Stimulated activated naive B cell treated with anti-CD40 and anti-IgM and Interleukin-4, amounts not matched to agents 10 μg/mL and 1 μg/mL and 100 μg/mL, for 72 hours (primary cell): ENCODE measurements around the gene CIT.

Experiments used
- ATAC-seq, 2 donors: fragments of 150-1000 bp; cut with Tn5 transposase; replicated peaks; 2 replicates each; pipeline ENCODE4 v1.10.0; 2021; ENCODE audit warnings: moderate library complexity in 1 of 2
- DNase-seq: peaks from one replicate; pipeline ENCODE4 v3.0.0; 2021
- H3K27ac Mint-ChIP-seq: one replicate; pipeline ENCODE4 v1.8.0; 2022; ENCODE audit warnings: mild to moderate bottlenecking, mixed read lengths
- H3K27me3 Mint-ChIP-seq, 2 donors: one replicate each; pipeline ENCODE4 v1.8.0; 2022; ENCODE audit warnings: mixed read lengths in 2 of 2
- H3K36me3 Mint-ChIP-seq, 2 donors: one replicate each; pipeline ENCODE4 v1.8.0; 2022; ENCODE audit warnings: mixed read lengths in 2 of 2, mild to moderate bottlenecking in 1 of 2
- H3K4me1 Mint-ChIP-seq, 2 donors: one replicate each; pipeline ENCODE4 v1.8.0; 2022; ENCODE audit warnings: mixed read lengths in 2 of 2, mild to moderate bottlenecking in 1 of 2
- H3K4me3 Mint-ChIP-seq, 2 donors: one replicate each; pipeline ENCODE4 v1.8.0; 2022; ENCODE audit warnings: mild to moderate bottlenecking in 2 of 2, mixed read lengths in 2 of 2, moderate library complexity in 1 of 2
- H3K9me3 Mint-ChIP-seq, 2 donors: one replicate each; pipeline ENCODE4 v1.8.0; 2022; ENCODE audit warnings: mixed read lengths in 2 of 2, mild to moderate bottlenecking in 1 of 2

The CIT gene

DNA sequence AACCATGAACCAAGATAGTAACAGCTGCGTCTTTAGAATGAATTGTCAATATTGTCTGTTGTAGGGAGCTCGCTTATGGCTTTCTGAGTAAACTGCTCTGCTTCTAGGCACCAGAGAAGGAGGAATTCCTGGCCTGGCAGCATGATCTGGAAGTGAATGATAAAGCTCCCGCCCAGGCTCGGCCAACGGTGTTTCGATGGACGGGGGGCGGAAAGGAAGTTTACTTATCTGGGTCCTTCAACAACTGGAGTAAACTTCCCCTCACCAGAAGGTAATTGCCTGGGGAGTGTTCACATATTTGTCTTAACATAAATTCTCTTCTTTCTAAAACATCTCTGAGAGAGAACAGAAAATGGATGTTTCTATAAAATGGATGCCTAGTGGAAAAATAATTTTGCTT lies 204.9 kb downstream of the CIT start:
- Mint-ChIP-seq H3K9me3 (peaks cover 3 to 6% of the 10 kb centered on the region in 2 donors), H3K27ac (peak overlapping the region; percentile 86), H3K27me3 (no peaks in the 10 kb centered on the region), H3K36me3 (peaks cover 75 to 79% of the 10 kb centered on the region in 2 donors), H3K4me1 (peaks cover 43 to 68% of the 10 kb centered on the region in 2 donors), H3K4me3 (no peak overlapping the region)
- DNase-seq, result no peak
- ATAC-seq, result no peak

- ATAC-seq, result no peak
- Mint-ChIP-seq H3K4me1 (peaks cover 49 to 74% of the 10 kb centered on the region in 2 donors), H3K4me3 (peak overlapping the region; percentile 26 to 69), H3K9me3 (peaks cover 3 to 6% of the 10 kb centered on the region in 2 donors), H3K27ac (peak overlapping the region; percentile 95), H3K36me3 (peaks cover 64 to 68% of the 10 kb centered on the region in 2 donors), H3K27me3 (no peaks in the 10 kb centered on the region)
- no peak for DNase-seq
Measured at GRCh38 chr12:119671070-119671469, 206.1 kb downstream of the CIT start.

DNA sequence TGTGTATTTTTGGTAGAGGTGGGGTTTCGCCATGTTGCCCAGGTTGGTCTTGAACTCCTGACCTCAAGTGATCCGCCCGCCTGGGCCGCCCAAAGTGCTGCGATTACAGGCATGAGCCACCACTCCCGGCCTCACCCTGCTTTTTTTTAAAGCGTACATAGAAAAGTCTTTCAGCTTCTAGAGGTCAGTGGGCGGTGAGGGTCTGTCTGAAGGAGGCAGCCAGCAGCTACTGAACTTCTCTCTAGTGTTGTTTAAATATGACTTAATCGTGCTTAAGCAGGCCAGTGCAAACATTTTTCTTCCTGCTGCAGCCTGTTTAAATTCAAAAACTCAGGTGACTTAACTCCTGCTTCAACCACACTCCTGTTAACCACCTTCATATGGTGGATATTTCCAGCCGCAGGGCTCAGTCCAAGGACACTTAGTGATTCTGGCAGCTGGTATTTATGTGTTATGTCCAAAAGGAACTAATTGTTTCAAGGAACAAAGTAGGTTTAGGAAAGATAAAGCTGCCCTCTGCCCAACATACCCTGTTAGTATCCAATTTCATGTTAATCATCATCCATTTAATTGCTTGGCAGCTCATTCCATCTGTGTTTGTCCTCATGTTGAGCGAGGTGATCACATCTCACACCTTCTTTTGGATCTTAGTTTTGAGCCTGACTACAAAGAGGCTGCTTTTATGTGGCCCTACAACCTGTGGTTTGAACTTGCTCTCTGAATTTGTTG lies 207.2 kb downstream of the CIT start:
- H3K9me3 Mint-ChIP-seq, result peaks cover 3 to 6% of the 10 kb centered on the region in 2 donors
- H3K4me1 Mint-ChIP-seq, result peaks cover 47 to 67% of the 10 kb centered on the region in 2 donors
- DNase-seq (no peak), ATAC-seq (no peak)
- H3K27ac Mint-ChIP-seq, result peak overlapping the region; percentile 95
- H3K36me3 Mint-ChIP-seq, result peaks cover 57 to 58% of the 10 kb centered on the region in 2 donors
- peak overlapping the region; percentile 83 to 90 for H3K4me3 Mint-ChIP-seq
- H3K27me3 Mint-ChIP-seq, result no peaks in the 10 kb centered on the region

DNA sequence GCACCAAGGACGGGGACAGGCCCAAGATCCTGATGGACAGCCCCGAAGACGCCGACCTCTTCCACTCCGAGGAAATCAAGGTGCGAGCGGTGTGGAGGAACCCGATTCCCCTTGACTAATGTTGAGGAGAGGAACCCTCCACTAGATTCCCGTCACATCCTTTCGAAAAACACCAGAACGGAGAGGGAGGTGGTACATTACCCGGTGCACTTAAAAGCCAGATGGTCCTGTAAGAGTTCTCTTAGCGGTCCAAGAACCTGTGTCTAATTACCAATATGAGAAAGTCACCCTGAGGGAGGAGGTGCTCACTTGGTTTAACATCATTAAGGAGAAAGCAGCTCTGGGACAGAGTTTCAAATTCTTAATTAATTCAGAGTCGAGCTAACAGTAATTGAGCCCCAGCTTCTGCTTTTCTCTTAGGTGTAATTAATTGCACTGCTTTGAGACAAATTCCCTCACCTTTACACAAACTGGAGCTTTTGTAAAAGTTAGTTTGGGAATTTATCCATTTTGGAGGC lies 208.7 kb downstream of the CIT start:
- no peak for DNase-seq
- peaks cover 45% of the 10 kb centered on the region in 2 donors for H3K36me3 Mint-ChIP-seq
- peaks cover 38 to 56% of the 10 kb centered on the region in 2 donors for H3K4me1 Mint-ChIP-seq
- no peak for ATAC-seq
- no peaks in the 10 kb centered on the region for H3K27me3 Mint-ChIP-seq
- peaks cover 5 to 6% of the 10 kb centered on the region in 2 donors for H3K9me3 Mint-ChIP-seq
- H3K4me3 Mint-ChIP-seq, result peak overlapping the region; percentile 88 to 90
- peak overlapping the region; percentile 98 for H3K27ac Mint-ChIP-seq

DNA sequence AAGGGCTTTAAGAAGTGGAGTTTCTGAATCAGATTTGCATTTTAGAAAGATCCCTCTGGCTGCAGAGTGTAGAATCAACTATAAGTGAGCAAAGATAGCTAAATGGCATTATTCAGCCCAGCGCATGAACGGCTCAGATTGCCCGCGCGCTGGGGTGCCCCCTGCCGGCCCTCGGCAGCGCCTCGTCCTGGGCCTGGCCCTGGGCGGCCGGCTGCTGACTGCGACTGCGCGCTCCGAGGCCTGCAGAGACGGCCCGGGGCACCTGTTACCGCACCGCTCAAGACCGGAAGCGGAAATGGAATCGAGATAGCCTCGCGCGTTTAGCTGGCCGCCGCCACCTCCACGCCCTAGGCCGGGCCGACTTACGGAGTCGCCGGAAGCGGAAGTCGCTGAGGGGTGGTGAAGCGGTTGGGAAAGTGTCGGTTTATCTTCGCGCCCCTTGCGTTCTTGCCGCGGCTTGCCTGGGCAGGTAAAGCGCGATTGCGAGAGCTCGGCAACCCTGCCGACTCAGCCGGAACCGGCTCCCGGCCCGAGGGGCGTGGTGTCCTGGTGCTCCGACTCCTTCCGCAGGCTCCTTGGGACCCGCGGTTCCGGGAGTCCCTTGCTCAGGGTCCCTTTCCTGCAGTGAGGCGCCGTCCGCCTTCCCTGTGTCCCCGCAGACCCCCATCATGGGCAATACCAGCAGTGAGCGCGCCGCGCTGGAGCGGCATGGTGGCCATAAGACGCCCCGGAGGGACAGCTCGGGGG lies 209.4 kb downstream of the CIT start, which contains the start of gene PRKAB1:
Gene PRKAB1, plus strand, starts transcription at position 557 of the 747 bp plus-strand sequence. Its CDS starts 112 bp downstream, at position 669.
- H3K4me1 Mint-ChIP-seq, result peaks cover 31 to 50% of the 10 kb centered on the region in 2 donors
- DNase-seq, result peak; percentile 97
- H3K9me3 Mint-ChIP-seq, result peaks cover 5 to 6% of the 10 kb centered on the region in 2 donors
- peak within 1 kb of the TSS; percentile 88 to 90 for H3K4me3 Mint-ChIP-seq
- no peaks in the 10 kb centered on the region for H3K27me3 Mint-ChIP-seq
- ATAC-seq, result peak; percentile 88 to 92
- H3K36me3 Mint-ChIP-seq, result peaks cover 39% of the 10 kb centered on the region in 2 donors
- peak within 1 kb of the TSS; percentile 98 for H3K27ac Mint-ChIP-seq

- Mint-ChIP-seq H3K27me3 (peaks cover 0 to 5% of the 10 kb centered on the region in 2 donors), H3K4me3 (peak overlapping the region; percentile 88 to 90), H3K36me3 (peaks cover 32% of the 10 kb centered on the region in 2 donors), H3K9me3 (peaks cover 5 to 6% of the 10 kb centered on the region in 2 donors), H3K4me1 (peaks cover 29 to 43% of the 10 kb centered on the region in 2 donors), H3K27ac (peak overlapping the region; percentile 86)
- ATAC-seq (peak; percentile 46 to 53), DNase-seq (no peak)
Measured at GRCh38 chr12:119666900-119667576, 210.1 kb downstream of the CIT start.

- Mint-ChIP-seq H3K27me3 (peaks cover 2 to 10% of the 10 kb centered on the region in 2 donors), H3K36me3 (peaks cover 25 to 26% of the 10 kb centered on the region in 2 donors), H3K4me1 (peaks cover 26 to 37% of the 10 kb centered on the region in 2 donors), H3K9me3 (peaks cover 3 to 4% of the 10 kb centered on the region in 2 donors), H3K4me3 (peak overlapping the region; percentile 72 to 76), H3K27ac (peak overlapping the region; percentile 86)
- ATAC-seq (no peak), DNase-seq (no peak)
Measured at GRCh38 chr12:119666226-119666795, 210.8 kb downstream of the CIT start.

- ATAC-seq (no peak), DNase-seq (no peak)
- Mint-ChIP-seq H3K9me3 (peaks cover 0 to 2% of the 10 kb centered on the region in 2 donors), H3K4me3 (no peak overlapping the region), H3K27me3 (peaks cover 3 to 13% of the 10 kb centered on the region in 2 donors), H3K4me1 (peaks cover 17 to 27% of the 10 kb centered on the region in 2 donors), H3K27ac (no peak overlapping the region), H3K36me3 (peaks cover 15 to 16% of the 10 kb centered on the region in 2 donors)
Measured at GRCh38 chr12:119665164-119665929, 211.8 kb downstream of the CIT start.

DNA sequence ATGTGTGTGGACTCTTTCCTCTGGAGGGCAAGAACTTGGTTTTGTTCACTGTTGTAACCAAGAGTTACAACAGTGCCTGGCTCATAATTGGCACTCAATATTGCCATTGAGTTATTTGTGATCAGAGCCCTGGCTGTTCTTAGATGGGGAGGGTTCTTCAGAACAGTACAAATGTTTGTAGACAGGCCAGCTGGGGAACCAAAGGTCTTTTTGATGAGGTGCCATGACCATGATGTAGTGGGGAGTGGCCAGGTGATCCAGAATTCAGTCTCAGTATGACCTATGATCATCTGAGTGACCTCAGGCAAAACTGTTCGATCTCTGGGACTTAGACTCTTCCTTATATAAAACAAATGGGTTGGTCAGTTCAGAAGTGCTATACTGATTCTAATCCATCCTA lies 212.5 kb downstream of the CIT start:
- peak overlapping the region; percentile 37 for H3K27ac Mint-ChIP-seq
- H3K27me3 Mint-ChIP-seq, result peaks cover 3 to 18% of the 10 kb centered on the region in 2 donors
- no peak for DNase-seq
- ATAC-seq, result no peak
- H3K9me3 Mint-ChIP-seq, result peaks cover 0 to 2% of the 10 kb centered on the region in 2 donors
- H3K4me1 Mint-ChIP-seq, result peaks cover 14 to 26% of the 10 kb centered on the region in 2 donors
- no peak overlapping the region for H3K4me3 Mint-ChIP-seq
- H3K36me3 Mint-ChIP-seq, result peaks cover 8 to 10% of the 10 kb centered on the region in 2 donors

DNA sequence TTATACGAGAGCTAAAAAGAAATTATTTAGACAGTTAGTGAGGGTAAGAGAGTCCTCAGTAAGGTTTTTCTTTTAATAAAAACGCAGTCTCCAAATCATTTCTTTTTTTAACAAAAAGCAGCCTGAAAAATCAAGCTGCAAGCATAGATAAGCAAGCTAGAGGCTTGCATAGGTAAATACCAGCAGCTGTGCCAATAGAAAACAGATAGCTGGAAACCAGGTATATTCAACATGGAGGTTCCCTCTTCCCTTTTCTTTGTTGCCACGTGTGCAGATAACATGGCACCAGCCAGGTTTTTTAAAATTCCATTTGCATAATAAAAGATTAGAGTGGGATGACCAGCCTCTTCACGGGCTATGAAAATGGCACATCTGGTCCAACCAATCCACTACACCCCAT lies 215.2 kb downstream of the CIT start:
- H3K9me3 Mint-ChIP-seq, result peaks cover 0 to 2% of the 10 kb centered on the region in 2 donors
- no peak for ATAC-seq
- no peak for DNase-seq
- no peak overlapping the region for H3K4me3 Mint-ChIP-seq
- H3K27ac Mint-ChIP-seq, result no peak overlapping the region
- H3K36me3 Mint-ChIP-seq, result no peaks in the 10 kb centered on the region
- H3K27me3 Mint-ChIP-seq, result peaks cover 3 to 18% of the 10 kb centered on the region in 2 donors
- H3K4me1 Mint-ChIP-seq, result peaks cover 8 to 16% of the 10 kb centered on the region in 2 donors

- DNase-seq (no peak), ATAC-seq (no peak)
- Mint-ChIP-seq H3K4me3 (no peak overlapping the region), H3K36me3 (no peaks in the 10 kb centered on the region), H3K27me3 (peaks cover 3 to 18% of the 10 kb centered on the region in 2 donors), H3K9me3 (peaks cover 0 to 2% of the 10 kb centered on the region in 2 donors), H3K27ac (no peak overlapping the region), H3K4me1 (peaks cover 2 to 5% of the 10 kb centered on the region in 2 donors)
Measured at GRCh38 chr12:119660076-119660475, 217.0 kb downstream of the CIT start.

GRCh38 chr12:119659289-119659897 lies 217.7 kb downstream of the CIT start:
- peaks cover 0 to 2% of the 10 kb centered on the region in 2 donors for H3K9me3 Mint-ChIP-seq
- H3K27me3 Mint-ChIP-seq, result peaks cover 3 to 18% of the 10 kb centered on the region in 2 donors
- ATAC-seq, result peak in 1 of 2 donors; percentile 52
- DNase-seq, result no peak
- no peak overlapping the region for H3K4me3 Mint-ChIP-seq
- peaks cover 2 to 5% of the 10 kb centered on the region in 2 donors for H3K4me1 Mint-ChIP-seq
- H3K36me3 Mint-ChIP-seq, result no peaks in the 10 kb centered on the region
- H3K27ac Mint-ChIP-seq, result no peak overlapping the region
